Tibial nerve (tissue), 4 donors: ENCODE data around the gene THY1.

Source experiments
- EP300 ChIP-seq, 2 donors: sonication (generic); formaldehyde crosslinking; IDR thresholded peaks; one replicate each; pipeline ENCODE4 v1.6.1; 2017; ENCODE audit warnings: antibody characterized with exemption in 2 of 2, mild to moderate bottlenecking in 1 of 2
- POLR2A ChIP-seq, 2 donors: fragments of 450-650 bp; IDR thresholded peaks; one replicate each; pipeline ENCODE4 v1.6.1; 2017; ENCODE audit warnings: antibody characterized with exemption in 2 of 2, mild to moderate bottlenecking in 2 of 2, moderate library complexity in 2 of 2
- TF ChIP-seq, protein P1 (sequence below), 5 experiments: fragments of 200-600 bp in 3 of 5; fragments of 450-650 bp in 2 of 5; sonication (generic) in 3 of 5; IDR thresholded peaks; one replicate each; pipeline ENCODE4 v1.5.1; 2016 to 2019; ENCODE audit warnings: antibody characterized with exemption in 5 of 5, mild to moderate bottlenecking in 3 of 5, moderate library complexity in 2 of 5

- TF ChIP-seq, protein P1, sequence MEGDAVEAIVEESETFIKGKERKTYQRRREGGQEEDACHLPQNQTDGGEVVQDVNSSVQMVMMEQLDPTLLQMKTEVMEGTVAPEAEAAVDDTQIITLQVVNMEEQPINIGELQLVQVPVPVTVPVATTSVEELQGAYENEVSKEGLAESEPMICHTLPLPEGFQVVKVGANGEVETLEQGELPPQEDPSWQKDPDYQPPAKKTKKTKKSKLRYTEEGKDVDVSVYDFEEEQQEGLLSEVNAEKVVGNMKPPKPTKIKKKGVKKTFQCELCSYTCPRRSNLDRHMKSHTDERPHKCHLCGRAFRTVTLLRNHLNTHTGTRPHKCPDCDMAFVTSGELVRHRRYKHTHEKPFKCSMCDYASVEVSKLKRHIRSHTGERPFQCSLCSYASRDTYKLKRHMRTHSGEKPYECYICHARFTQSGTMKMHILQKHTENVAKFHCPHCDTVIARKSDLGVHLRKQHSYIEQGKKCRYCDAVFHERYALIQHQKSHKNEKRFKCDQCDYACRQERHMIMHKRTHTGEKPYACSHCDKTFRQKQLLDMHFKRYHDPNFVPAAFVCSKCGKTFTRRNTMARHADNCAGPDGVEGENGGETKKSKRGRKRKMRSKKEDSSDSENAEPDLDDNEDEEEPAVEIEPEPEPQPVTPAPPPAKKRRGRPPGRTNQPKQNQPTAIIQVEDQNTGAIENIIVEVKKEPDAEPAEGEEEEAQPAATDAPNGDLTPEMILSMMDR (IDR thresholded peaks at IDR 0.05) = no peak
- TF ChIP-seq POLR2A (IDR thresholded peaks at IDR 0.05) (no peak), EP300 (IDR thresholded peaks at IDR 0.05) (no peak)
Measured at GRCh38 chr11:119369132-119369925, 53.6 kb downstream of the THY1 start.
